MG63 (cell line): ENCODE results near the gene KLHL3. TPM values are rescaled to one million over a fixed set of nuclear protein-coding genes. Genes with fewer than 3 reads are reported as not detected.
"Not testable (repeated sequence)": the region's sequence is repeated elsewhere in the genome, so short reads cannot be mapped to it uniquely, and the experiment has no call there.

Experiments used
- DNase-seq: peaks from one replicate; pipeline ENCODE4 v3.0.0-alpha.2; 2020
- H3K27me3 ChIP-seq: fragments of 250-450 bp; sonication (Bioruptor Pico); 2 replicates; pipeline ENCODE4 v1.5.1; 2020; ENCODE audit warnings: mild to moderate bottlenecking, moderate library complexity
- H3K36me3 ChIP-seq: fragments of 250-450 bp; sonication (Bioruptor Pico); 2 replicates; pipeline ENCODE4 v1.5.1; 2020; ENCODE audit warnings: mild to moderate bottlenecking, moderate library complexity
- H3K4me3 ChIP-seq: fragments of 250-450 bp; sonication (Bioruptor Pico); 2 replicates; pipeline ENCODE4 v1.5.1; 2020; ENCODE audit warnings: mild to moderate bottlenecking, moderate library complexity
- H3K9me3 ChIP-seq: fragments of 250-450 bp; sonication (Bioruptor Pico); 2 replicates; pipeline ENCODE4 v1.5.1; 2020; ENCODE audit warnings: mild to moderate bottlenecking, moderate library complexity
- total RNA-seq: library from RNA; depleted of rRNA; stranded (reverse); fragments of >200 nt; shearing (Covaris generic); gene quantifications from 2 replicates; pipeline ENCODE4 v1.2.3, GENCODE V29; 2014; ENCODE audit warnings: low replicate concordance; rRNA removed

Gene KLHL3, protein sequence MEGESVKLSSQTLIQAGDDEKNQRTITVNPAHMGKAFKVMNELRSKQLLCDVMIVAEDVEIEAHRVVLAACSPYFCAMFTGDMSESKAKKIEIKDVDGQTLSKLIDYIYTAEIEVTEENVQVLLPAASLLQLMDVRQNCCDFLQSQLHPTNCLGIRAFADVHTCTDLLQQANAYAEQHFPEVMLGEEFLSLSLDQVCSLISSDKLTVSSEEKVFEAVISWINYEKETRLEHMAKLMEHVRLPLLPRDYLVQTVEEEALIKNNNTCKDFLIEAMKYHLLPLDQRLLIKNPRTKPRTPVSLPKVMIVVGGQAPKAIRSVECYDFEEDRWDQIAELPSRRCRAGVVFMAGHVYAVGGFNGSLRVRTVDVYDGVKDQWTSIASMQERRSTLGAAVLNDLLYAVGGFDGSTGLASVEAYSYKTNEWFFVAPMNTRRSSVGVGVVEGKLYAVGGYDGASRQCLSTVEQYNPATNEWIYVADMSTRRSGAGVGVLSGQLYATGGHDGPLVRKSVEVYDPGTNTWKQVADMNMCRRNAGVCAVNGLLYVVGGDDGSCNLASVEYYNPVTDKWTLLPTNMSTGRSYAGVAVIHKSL
- 0.82 TPM in 1 of 2 replicates, not detected in the other for total RNA-seq

GRCh38 chr5:137735555-137736284, at the start of gene KLHL3:
Gene KLHL3 (minus strand): TSS chr5:137736089. CDS start chr5:137735646, 443 bp downstream.
- H3K36me3 ChIP-seq, result no peaks in the 10 kb centered on the region
- H3K9me3 ChIP-seq, result 0 out of 2 replicates have a peak, but pooled peaks cover 5% of the 10 kb centered on the region
- no peaks in the 10 kb centered on the region for H3K27me3 ChIP-seq
- H3K4me3 ChIP-seq, result no peak within 1 kb of the TSS
- no peak for DNase-seq

- Histone ChIP-seq H3K9me3 (peaks cover 11% of the 10 kb centered on the region; the same call in 1 of the 2 replicates), H3K36me3 (no peaks in the 10 kb centered on the region), H3K4me3 (no peak overlapping the region), H3K27me3 (peaks cover 14% of the 10 kb centered on the region)
- no peak for DNase-seq
Observed at GRCh38 chr5:137782984-137783536, 47.2 kb upstream of the KLHL3 start.

- H3K4me3 ChIP-seq, result no peak overlapping the region
- no peaks in the 10 kb centered on the region for H3K36me3 ChIP-seq
- peaks cover 12% of the 10 kb centered on the region for H3K27me3 ChIP-seq
- peaks cover 11% of the 10 kb centered on the region; the same call in 1 of the 2 replicates for H3K9me3 ChIP-seq
- no peak for DNase-seq
Observed at GRCh38 chr5:137782055-137782454, 46.2 kb upstream of the KLHL3 start.

- no peak for DNase-seq
- no peak overlapping the region for H3K4me3 ChIP-seq
- peaks cover under 1% of the 10 kb centered on the region; the same call in 1 of the 2 replicates for H3K9me3 ChIP-seq
- H3K36me3 ChIP-seq, result no peaks in the 10 kb centered on the region
- peaks cover 7% of the 10 kb centered on the region for H3K27me3 ChIP-seq
Observed at GRCh38 chr5:137778772-137779564, 43.1 kb upstream of the KLHL3 start.

GRCh38 chr5:137767937-137768336, 32.0 kb upstream of the KLHL3 start:
- not testable (repeated sequence) for H3K4me3 ChIP-seq, H3K27me3 ChIP-seq, DNase-seq, H3K36me3 ChIP-seq, H3K9me3 ChIP-seq

DNA sequence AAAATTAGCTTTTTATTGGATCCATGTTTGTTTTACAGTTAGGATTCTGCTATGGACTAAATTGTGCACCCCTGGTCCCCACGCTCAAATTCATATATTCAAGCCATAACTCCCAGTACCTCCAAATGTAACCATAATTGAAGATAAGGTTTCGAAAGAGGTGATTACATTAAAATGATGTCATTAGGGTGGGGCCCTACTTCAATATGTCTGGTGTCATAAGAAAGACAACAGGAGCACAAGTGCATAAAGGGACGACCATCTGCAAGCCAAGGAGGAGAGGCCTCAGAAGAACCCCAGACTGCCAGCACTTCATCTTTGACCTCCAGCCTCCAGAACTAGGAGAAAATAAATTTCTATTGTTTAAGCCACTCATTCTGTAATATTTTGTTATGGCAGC, 25.7 kb upstream of the KLHL3 start:
- no peak for DNase-seq
- Histone ChIP-seq H3K9me3 (no peaks in the 10 kb centered on the region), H3K4me3 (no peak overlapping the region), H3K36me3 (no peaks in the 10 kb centered on the region), H3K27me3 (no peaks in the 10 kb centered on the region; the same call in 1 of the 2 replicates)

DNA sequence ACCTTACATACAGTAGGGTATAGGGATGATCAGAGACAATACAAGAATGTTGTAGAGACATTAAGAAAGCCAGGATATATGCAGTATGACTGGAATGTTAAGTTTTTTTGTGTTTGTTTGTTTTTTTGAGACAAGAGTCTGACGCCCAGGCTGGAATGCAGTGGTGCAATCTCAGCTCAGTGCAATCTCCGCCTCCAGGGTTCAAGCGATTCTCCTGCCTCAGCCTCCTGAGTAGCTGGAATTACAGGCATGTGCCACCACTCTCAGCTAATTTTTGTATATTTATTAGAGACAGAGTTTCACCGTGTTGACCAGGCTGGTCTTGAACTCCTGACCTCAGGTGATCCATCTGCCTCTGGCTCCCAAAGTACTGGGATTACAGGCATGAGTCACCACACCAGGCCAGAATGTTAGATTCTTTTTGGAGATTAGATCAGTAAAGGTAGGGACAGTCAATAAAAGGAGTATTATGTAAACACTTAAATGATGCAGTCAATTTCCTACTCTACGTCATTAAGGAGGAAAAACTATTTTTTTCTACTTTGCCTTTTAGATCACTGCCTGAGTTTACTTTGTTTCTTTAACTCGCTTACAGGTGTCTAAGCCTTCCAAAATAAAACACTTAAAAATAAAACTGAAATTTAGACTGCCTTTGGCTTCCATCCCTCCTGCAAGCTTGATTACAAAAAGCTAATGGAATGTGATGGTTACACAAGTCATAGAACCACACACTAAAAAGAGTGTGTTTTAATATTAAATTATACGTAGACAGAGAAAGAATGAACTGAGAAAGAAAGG, 25.0 kb upstream of the KLHL3 start:
- Histone ChIP-seq H3K36me3 (no peaks in the 10 kb centered on the region), H3K9me3 (no peaks in the 10 kb centered on the region), H3K4me3 (no peak overlapping the region), H3K27me3 (no peaks in the 10 kb centered on the region; the same call in 1 of the 2 replicates)
- DNase-seq, result peak; percentile 3

GRCh38 chr5:137760294-137760693, 24.4 kb upstream of the KLHL3 start:
- H3K36me3 ChIP-seq, result no peaks in the 10 kb centered on the region
- no peak for DNase-seq

GRCh38 chr5:137758715-137759306, 22.9 kb upstream of the KLHL3 start:
- H3K27me3 ChIP-seq, result no peaks in the 10 kb centered on the region
- no peak for DNase-seq
- H3K4me3 ChIP-seq, result no peak overlapping the region
- no peaks in the 10 kb centered on the region for H3K9me3 ChIP-seq
- H3K36me3 ChIP-seq, result peaks cover 2% of the 10 kb centered on the region

More at GRCh38 chr5:137760294-137760693, 24.4 kb upstream of the KLHL3 start:
- no peaks in the 10 kb centered on the region for H3K9me3 ChIP-seq
- no peak overlapping the region for H3K4me3 ChIP-seq
- H3K27me3 ChIP-seq, result no peaks in the 10 kb centered on the region

- Histone ChIP-seq H3K9me3 (no peaks in the 10 kb centered on the region), H3K36me3 (peaks cover 9% of the 10 kb centered on the region), H3K4me3 (no peak overlapping the region), H3K27me3 (no peaks in the 10 kb centered on the region)
- no peak for DNase-seq
Observed at GRCh38 chr5:137758121-137758520, 22.2 kb upstream of the KLHL3 start.

- Histone ChIP-seq H3K4me3 (no peak overlapping the region), H3K27me3 (no peaks in the 10 kb centered on the region), H3K36me3 (peaks cover 14% of the 10 kb centered on the region), H3K9me3 (no peaks in the 10 kb centered on the region)
- DNase-seq, result no peak
Observed at GRCh38 chr5:137757634-137758033, 21.7 kb upstream of the KLHL3 start.

DNA sequence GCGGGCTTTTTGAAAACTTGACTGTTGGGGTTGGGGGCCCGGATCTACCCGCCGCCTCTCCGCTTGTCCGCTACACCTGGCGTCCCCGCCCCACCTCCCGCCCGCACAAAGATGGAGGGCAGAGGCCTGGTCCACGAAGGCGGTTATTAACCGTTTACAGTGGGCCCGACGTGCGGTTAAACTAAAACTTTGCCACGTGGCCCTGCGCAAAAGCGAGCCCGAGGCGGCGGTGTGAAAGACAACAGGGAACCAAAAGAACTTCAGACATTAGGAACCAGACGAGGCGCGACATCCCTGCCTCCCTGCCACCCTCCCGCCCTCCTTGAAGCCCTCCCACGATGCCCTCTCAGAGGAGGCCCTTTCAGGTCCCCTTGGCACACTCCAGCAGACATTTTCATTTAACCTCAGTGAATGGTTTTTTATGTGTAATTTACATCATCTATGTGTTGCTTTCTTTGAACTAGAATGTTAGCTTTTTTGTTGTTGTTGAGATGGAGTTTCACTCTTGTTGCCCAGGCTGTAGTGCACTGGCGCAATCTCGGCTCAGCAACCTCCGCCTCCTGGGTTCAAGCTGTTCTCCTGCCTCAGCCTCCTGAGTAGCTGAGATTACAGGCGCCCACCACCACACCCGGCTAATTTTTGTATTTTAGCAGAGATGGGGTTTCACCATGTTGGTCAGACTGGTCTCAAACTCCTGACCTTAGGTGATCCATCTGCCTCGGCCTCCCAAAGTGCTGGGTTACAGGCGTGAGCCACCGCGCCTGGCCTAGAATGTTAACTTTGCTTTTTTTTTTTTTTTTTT, 19.3 kb upstream of the KLHL3 start:
- H3K4me3 ChIP-seq, result peak overlapping the region; percentile 83
- H3K36me3 ChIP-seq, result peaks cover 36% of the 10 kb centered on the region
- H3K9me3 ChIP-seq, result no peaks in the 10 kb centered on the region
- H3K27me3 ChIP-seq, result no peaks in the 10 kb centered on the region
- DNase-seq, result no peak

GRCh38 chr5:137754188-137754960, 18.5 kb upstream of the KLHL3 start, which contains the start of gene HNRNPA0:
Gene HNRNPA0 (minus strand): TSS chr5:137754363. CDS start chr5:137754066, 297 bp downstream.
- H3K36me3 ChIP-seq, result peaks cover 44% of the 10 kb centered on the region
- H3K27me3 ChIP-seq, result no peaks in the 10 kb centered on the region
- no peaks in the 10 kb centered on the region for H3K9me3 ChIP-seq
- H3K4me3 ChIP-seq, result peak within 1 kb of the TSS; percentile 83
- peak; percentile 99 for DNase-seq
